GM12878 (cell line): Measurements from ENCODE around the gene ANO5. TPM values are rescaled to one million over a fixed set of nuclear protein-coding genes. Genes with fewer than 3 reads are reported as not detected.

Experiments
- ATAC-seq: fragments of 200-7000 bp; cut with Tn5 transposase; 3 replicates; pipeline ENCODE4 v1.9.1; 2020; ENCODE audit warnings: mild to moderate bottlenecking, moderate library complexity
- BruUV-seq: library from RNA; stranded (reverse); fragments of 400-500 nt; replicated peaks from 2 replicates; lab custom pipeline; 2021; lab: Mats Ljungman, UMichigan
- CTCF ChIA-PET: fragments of 300-600 bp; sonication (Branson Sonifier 250); formaldehyde crosslinking; extraction: SDS; loops from one replicate; lab custom pipeline; 2021; ENCODE audit warnings: inconsistent platforms; lab: Yijun Ruan, JAX
- POLR2A ChIA-PET: fragments of 350-600 bp; formaldehyde crosslinking; extraction: SDS; loops from one replicate; lab custom pipeline; 2021; ENCODE audit warnings: inconsistent platforms; lab: Charles Lee
- RAD21 ChIA-PET: fragments of 300-600 bp; sonication (Branson Sonifier 250); formaldehyde crosslinking; loops from one replicate; lab custom pipeline; 2023; ENCODE audit warnings: antibody characterized with exemption; ENCODE audit not compliant: unreplicated experiment; lab: Charles Lee
- SMC1A ChIA-PET: fragments of 300-600 bp; sonication (Branson Sonifier 250); formaldehyde crosslinking; loops from one replicate; lab custom pipeline; 2023; ENCODE audit not compliant: unreplicated experiment, uncharacterized antibody; lab: Charles Lee
- DNase-seq: peaks from one replicate; pipeline ENCODE4 v3.0.0-alpha.2; 2011; ENCODE audit warnings: low read depth, low spot score
- FAIRE-seq: peaks from 3 replicates; lab custom pipeline; 2011; peaks lifted over from hg19 to GRCh38; lab: Jason Lieb, UNC
- H2AFZ ChIP-seq: 2 replicates; pipeline ENCODE4 v1.6.0; 2011; ENCODE audit warnings: low read depth, low read length, control low read depth; ENCODE audit not compliant: control insufficient read depth
- H3K27ac ChIP-seq: 2 replicates; pipeline ENCODE4 v1.5.1; 2011; ENCODE audit warnings: control low read depth; ENCODE audit not compliant: control insufficient read depth, insufficient read depth
- H3K27me3 ChIP-seq, 2 experiments: replicated peaks in 1 of 2; 2 replicates each; pipeline versions ENCODE4 v1.6.0 to v1.6.1; 2011; ENCODE audit warnings: low read length in 1 of 2; ENCODE audit not compliant: control insufficient read depth in 2 of 2, insufficient read depth in 2 of 2
- H3K36me3 ChIP-seq, 2 experiments: 2 replicates each; pipeline ENCODE4 v1.5.1; 2011; ENCODE audit warnings: low read length in 1 of 2; ENCODE audit not compliant: control insufficient read depth in 2 of 2, insufficient read depth in 2 of 2
- H3K4me1 ChIP-seq: 2 replicates; pipeline ENCODE4 v1.6.1; 2011; ENCODE audit warnings: mild to moderate bottlenecking, low read length, moderate library complexity, mixed read lengths; ENCODE audit not compliant: control insufficient read depth, insufficient read depth
- H3K4me2 ChIP-seq: 2 replicates; pipeline ENCODE4 v1.6.0; 2011; ENCODE audit warnings: control low read depth; ENCODE audit not compliant: control insufficient read depth, insufficient read depth
- H3K4me3 ChIP-seq: fragments of 200-600 bp; sonication (generic); 2 replicates; pipeline ENCODE4 v1.5.1; 2016
- H3K79me2 ChIP-seq: 2 replicates; pipeline ENCODE4 v1.6.0; 2011; ENCODE audit warnings: low read length; ENCODE audit not compliant: control insufficient read depth, insufficient read depth
- H3K9ac ChIP-seq: 2 replicates; pipeline ENCODE4 v1.8.0; 2011; ENCODE audit warnings: low read length, control low read depth, mixed read lengths; ENCODE audit not compliant: control insufficient read depth, insufficient read depth
- H3K9me3 ChIP-seq: replicated peaks from 3 replicates; pipeline ENCODE4 v1.5.1; 2011; ENCODE audit warnings: mild to moderate bottlenecking, low read length; ENCODE audit not compliant: control insufficient read depth, insufficient read depth
- H4K20me1 ChIP-seq: 2 replicates; pipeline ENCODE4 v1.6.0; 2011; ENCODE audit not compliant: control insufficient read depth, insufficient read depth
- CBFB ChIP-seq: IDR thresholded peaks from 2 replicates; pipeline ENCODE4 v1.6.1; 2016; ENCODE audit warnings: antibody characterized with exemption, low read depth
- IKZF2 ChIP-seq, 2 experiments: fragments of 450-650 bp; IDR thresholded peaks; 2 replicates each; pipeline ENCODE4 v1.6.1; 2017; ENCODE audit warnings: mild to moderate bottlenecking in 2 of 2, moderate library complexity in 2 of 2
- MLLT1 ChIP-seq: fragments of 450-650 bp; IDR thresholded peaks from 2 replicates; pipeline ENCODE4 v1.6.1; 2016; ENCODE audit warnings: mild to moderate bottlenecking
- PKNOX1 ChIP-seq: fragments of 450-650 bp; IDR thresholded peaks from 2 replicates; pipeline ENCODE4 v1.6.1; 2016; ENCODE audit warnings: mild to moderate bottlenecking
- SPI1 ChIP-seq: IDR thresholded peaks from 2 replicates; pipeline ENCODE4 v1.6.1; 2011; ENCODE audit warnings: low read depth, mild to moderate bottlenecking, low read length, moderate library complexity, borderline replicate concordance; ENCODE audit not compliant: insufficient read depth
- YBX1 ChIP-seq: fragments of 450-650 bp; IDR thresholded peaks from 2 replicates; pipeline ENCODE4 v1.6.1; 2016; ENCODE audit warnings: antibody characterized with exemption
- in situ Hi-C: fragments of 300-500 bp; cut with MboI; formaldehyde crosslinking; loops from 9 replicates; pipeline ENCODE4 v1.14.3; 2018; ENCODE audit warnings: mixed read lengths
- intact Hi-C: fragments of 100-400 bp; cut with micrococcal nuclease; formaldehyde crosslinking; loops from one replicate; pipeline ENCODE4 v1.14.2; 2022; ENCODE audit not compliant: unreplicated experiment
- polyA plus RNA-seq, 11 experiments: library from polyadenylated mRNA; depleted of rRNA in 4 of 11; unstranded in 6 of 11; stranded (reverse) in 5 of 11; fragments of >200 nt; fragmentation: Nextera tagmentation in 4 of 11; fragmentation: Illumina TruSeq in 1 of 11; extraction: Ambion mirVana in 4 of 11; extraction: Trizol in 1 of 11; gene quantifications; 1 replicate in 1 of 11; 2 replicates in 10 of 11; pipeline versions ENCODE4 v1.2.1 to v1.2.3, GENCODE V29; 2011 to 2016; ENCODE audit warnings: inconsistent platforms in 2 of 11, missing spikeins in 2 of 11, low read depth in 1 of 11
- total RNA-seq, 4 experiments: library from RNA; depleted of rRNA in 3 of 4; stranded (reverse); fragments of >200 nt in 3 of 4; fragmentation: Illumina TruSeq in 1 of 4; extraction: Trizol in 1 of 4; gene quantifications; 2 replicates each; pipeline versions ENCODE4 v1.2.1 to v1.2.3, GENCODE V29; 2013 to 2021

ANO5 gene
- total and polyA plus RNA-seq, 10 of the 15 experiments (the other 5 are each of a cell fraction or from before 2014, with no cell fraction given) = 1.6 to 10.2 (median 4.1) TPM

- Histone ChIP-seq H3K9ac (no peak overlapping the region), H3K4me3 (no peak overlapping the region), H3K36me3 (no peaks in the 10 kb centered on the region), H3K9me3 (no peaks in the 10 kb centered on the region), H2AFZ (no peak overlapping the region), H3K27me3 (no peaks in the 10 kb centered on the region), H3K27ac (no peak overlapping the region), H3K4me1 (no peaks in the 10 kb centered on the region), H4K20me1 (no peaks in the 10 kb centered on the region), H3K79me2 (no peaks in the 10 kb centered on the region), H3K4me2 (no peak overlapping the region)
- ChIA-PET POLR2A (no interaction called here), CTCF (interaction anchor here (0.7 to 1.3 kb wide), 4 partner anchors 31 to 119 kb away, joined by 3 to 7 read pairs (median 4); no protein-coding TSS in a partner anchor), SMC1A (interaction anchor here (1.0 to 1.6 kb wide), 4 partner anchors 10 to 106 kb away, joined by 3 to 4 read pairs (median 4); no protein-coding TSS in a partner anchor), RAD21 (interaction anchor here (1.6 kb wide), 1 partner anchor 31 kb away, joined by 6 read pairs; no protein-coding TSS in a partner anchor)
- no TSS peak for BruUV-seq
- TF ChIP-seq SPI1 (peak; percentile 68; the same call in 1 of the 2 replicates), YBX1 (no peak), PKNOX1 (no peak), IKZF2 (IDR thresholded peaks at IDR 0.05) (0 out of 4 replicates have a peak, but pooled peaks of 1 of the 2 experiments have one; percentile 17), CBFB (no peak), MLLT1 (no peak)
- in situ Hi-C loops = no loop called here
- DNase-seq (no peak), ATAC-seq (peak; percentile 26), FAIRE-seq (no peak)
- intact Hi-C loops = no loop called here
Measured at GRCh38 chr11:22275600-22275999, 82.7 kb downstream of the ANO5 start.
